Mammary epithelial cell (primary cell): ENCODE data around the gene CPNE6.

Source experiments
- EZH2 ChIP-seq: IDR thresholded peaks from 2 replicates; pipeline ENCODE4 v1.6.1; 2012; ENCODE audit warnings: low read length, inconsistent platforms, borderline replicate concordance
- TF ChIP-seq, protein P1 (sequence below), 2 donors: IDR thresholded peaks in 1 of 2; conservative IDR thresholded peaks in 1 of 2; 2 replicates each; pipeline ENCODE4 v1.5.1; 2011 to 2012; ENCODE audit warnings: inconsistent platforms in 2 of 2, low read length in 2 of 2, mild to moderate bottlenecking in 2 of 2, control low read depth in 1 of 2, low read depth in 1 of 2; ENCODE audit not compliant: insufficient read depth in 1 of 2; ENCODE audit errors: extremely low read depth in 1 of 2

DNA sequence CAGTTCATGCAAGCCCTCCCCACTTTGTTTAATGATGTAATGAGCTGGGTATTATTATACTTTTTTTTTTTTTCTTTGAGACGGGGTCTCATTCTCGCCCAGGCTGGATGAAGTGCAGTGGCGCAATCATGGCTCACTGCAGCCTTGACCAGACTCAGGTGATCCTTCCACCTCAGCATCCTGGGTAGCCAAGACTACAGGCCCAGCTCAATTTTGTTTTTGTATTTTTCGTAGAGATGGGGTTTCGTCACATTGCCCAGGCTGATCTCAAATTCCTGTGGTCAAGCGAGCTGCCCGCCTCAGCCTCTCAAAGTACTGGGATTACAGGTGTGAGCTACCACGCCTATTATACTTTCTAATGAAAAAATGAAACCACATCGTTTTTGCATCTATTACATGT is 38.7 kb downstream of the CPNE6 start:
- TF ChIP-seq, protein P1, sequence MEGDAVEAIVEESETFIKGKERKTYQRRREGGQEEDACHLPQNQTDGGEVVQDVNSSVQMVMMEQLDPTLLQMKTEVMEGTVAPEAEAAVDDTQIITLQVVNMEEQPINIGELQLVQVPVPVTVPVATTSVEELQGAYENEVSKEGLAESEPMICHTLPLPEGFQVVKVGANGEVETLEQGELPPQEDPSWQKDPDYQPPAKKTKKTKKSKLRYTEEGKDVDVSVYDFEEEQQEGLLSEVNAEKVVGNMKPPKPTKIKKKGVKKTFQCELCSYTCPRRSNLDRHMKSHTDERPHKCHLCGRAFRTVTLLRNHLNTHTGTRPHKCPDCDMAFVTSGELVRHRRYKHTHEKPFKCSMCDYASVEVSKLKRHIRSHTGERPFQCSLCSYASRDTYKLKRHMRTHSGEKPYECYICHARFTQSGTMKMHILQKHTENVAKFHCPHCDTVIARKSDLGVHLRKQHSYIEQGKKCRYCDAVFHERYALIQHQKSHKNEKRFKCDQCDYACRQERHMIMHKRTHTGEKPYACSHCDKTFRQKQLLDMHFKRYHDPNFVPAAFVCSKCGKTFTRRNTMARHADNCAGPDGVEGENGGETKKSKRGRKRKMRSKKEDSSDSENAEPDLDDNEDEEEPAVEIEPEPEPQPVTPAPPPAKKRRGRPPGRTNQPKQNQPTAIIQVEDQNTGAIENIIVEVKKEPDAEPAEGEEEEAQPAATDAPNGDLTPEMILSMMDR (conservative IDR thresholded peaks at IDR 0.05 in 1 of 2, IDR thresholded peaks at IDR 0.05 in 1 of 2; ENCODE audit: extremely low read depth in 1 of 2, insufficient read depth in 1 of 2, low read depth in 1 of 2, low read length in 2 of 2), result no peak
- TF ChIP-seq EZH2, result no peak
